ENCODE measurements around the gene TMEM9. TPM values are rescaled to one million over a fixed set of nuclear protein-coding genes. Genes with fewer than 3 reads are reported as not detected.

TMEM9 gene
- total and polyA plus RNA-seq, 2 of the 8 experiments (the other 6 are each of a cell fraction or from before 2014, with no cell fraction given): 79.9 to 181 TPM

- Histone ChIP-seq H3K79me1 (ENCODE audit: low read depth, low read length) (no peaks in the 10 kb centered on the region), H3K56ac (replicated peaks; ENCODE audit: insufficient read length, low read depth, low read length) (no peak overlapping the region), H2BK12ac (ENCODE audit: low read depth, low read length) (no peak overlapping the region), H3K9me3 (ENCODE audit: insufficient read depth in 2 of 2, low read depth in 1 of 2, low read length in 1 of 2) (no peaks in the 10 kb centered on the region), H4K20me1 (replicated peaks in 1 of 2; ENCODE audit: control insufficient read depth in 1 of 2, insufficient read depth in 2 of 2, low read length in 2 of 2) (no peaks in the 10 kb centered on the region), H3K36me3 (ENCODE audit: control insufficient read depth in 2 of 4, insufficient read depth in 4 of 4, low read length in 3 of 4) (no peaks in the 10 kb centered on the region), H3K23ac (ENCODE audit: insufficient read length) (no peak overlapping the region), H3K27me3 (replicated peaks in 1 of 4; ENCODE audit: control insufficient read depth in 3 of 4, extremely low read depth in 1 of 4, insufficient read depth in 3 of 4, low read length in 3 of 4) (no peaks in the 10 kb centered on the region), H3K4me2 (ENCODE audit: insufficient read depth in 1 of 2, low read depth in 2 of 2, low read length in 2 of 2) (no peak overlapping the region), H2BK20ac (ENCODE audit: low read length) (no peak overlapping the region), H3K4ac (replicated peaks; ENCODE audit: insufficient read length, low read depth, low read length) (no peak overlapping the region), H3K18ac (ENCODE audit: extremely low read depth, low read length) (no peak overlapping the region), H3K27ac (ENCODE audit: low read depth, low read length) (no peak overlapping the region), H3K4me3 (ENCODE audit: extremely low read depth in 1 of 4, insufficient read depth in 2 of 4, low read depth in 3 of 4, low read length in 4 of 4) (no peak overlapping the region), H3K9ac (replicated peaks in 1 of 4; ENCODE audit: extremely low read depth in 1 of 4, low read depth in 3 of 4, low read length in 3 of 4) (no peak overlapping the region), H2BK120ac (replicated peaks; ENCODE audit: low read depth, low read length) (no peak overlapping the region), H2BK15ac (ENCODE audit: low read length) (no peak overlapping the region), H3K4me1 (replicated peaks in 1 of 4; ENCODE audit: control insufficient read depth in 3 of 4, insufficient read depth in 4 of 4, low read length in 3 of 4) (peaks cover 0 to 3% (median 0%) of the 10 kb centered on the region in 4 experiments; a peak in 1 of 7 replicates), H4K8ac (ENCODE audit: extremely low read depth, insufficient read depth, low read length) (no peak overlapping the region), H3K14ac (ENCODE audit: insufficient read length) (no peak overlapping the region), H4K5ac (ENCODE audit: insufficient read length, low read depth, low read length) (no peak overlapping the region), H4K91ac (replicated peaks; ENCODE audit: insufficient read length, low read length) (no peak overlapping the region), H2AK5ac (ENCODE audit: low read depth, low read length) (no peak overlapping the region), H2AFZ (ENCODE audit: low read length) (no peak overlapping the region), H3K79me2 (ENCODE audit: control insufficient read depth in 1 of 2, insufficient read depth in 2 of 2, low read length in 2 of 2) (no peaks in the 10 kb centered on the region), H2BK5ac (ENCODE audit: low read depth, low read length) (no peak overlapping the region), H3K23me2 (ENCODE audit: low read depth, low read length) (no peaks in the 10 kb centered on the region)
- WGBS, 2 experiments (ENCODE audit: extremely low coverage in 1 of 2, insufficient coverage in 1 of 2, insufficient read length in 1 of 2, insufficient replicate concordance in 2 of 2, low coverage in 1 of 2, low lambda C conversion rate in 2 of 2, missing lambda C conversion rate in 1 of 2): 93% methylated on average over 3 of the region's 3 CpGs; no CpG with 5 or more reads in 1 of the 2 experiments
- ChIA-PET POLR2A (ENCODE audit: partially characterized antibody) (no interaction called here), CTCF (ENCODE audit: partially characterized antibody) (interaction anchor here (1.6 to 9.1 kb wide), 2 partner anchors 8 to 11 kb away, joined by 5 to 92 read pairs; no protein-coding TSS in a partner anchor)
- no peak for FAIRE-seq
- no peak for DNase-seq (ENCODE audit: low read depth in 1 of 2, low spot score in 2 of 2)
- no peak for TF ChIP-seq MAX (IDR thresholded peaks at IDR 0.05)
- TF ChIP-seq CTBP2 (IDR thresholded peaks at IDR 0.05; ENCODE audit: borderline replicate concordance, insufficient read depth, insufficient read length, low read length): no peak
Measured at GRCh38 chr1:201092738-201093137, 61.5 kb downstream of the TMEM9 start.
